ENCODE results near the gene CDH11. TPM values are rescaled to one million over a fixed set of nuclear protein-coding genes. Genes with fewer than 3 reads are reported as not detected.

CDH11 gene
- polyA plus RNA-seq, 1 experiment: 276 TPM

DNA sequence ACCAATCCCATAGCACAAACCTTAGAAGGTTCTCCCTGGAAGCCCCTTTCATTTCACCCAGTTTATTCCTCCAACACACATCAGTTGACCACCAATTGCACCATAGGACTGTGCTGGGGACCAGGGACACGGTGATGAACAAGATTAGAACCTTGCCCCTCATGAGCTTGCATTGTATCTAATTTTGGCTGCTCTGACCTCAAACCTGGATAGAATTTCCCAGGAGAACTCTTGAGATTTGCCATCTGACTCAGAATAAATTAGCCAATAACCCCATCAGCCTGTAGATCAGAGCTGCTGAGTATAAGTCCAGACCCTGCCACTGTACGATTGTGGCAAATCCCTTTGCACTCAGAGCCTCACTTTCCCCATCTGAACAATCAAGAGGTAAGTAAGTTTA, 52.1 kb downstream of the CDH11 start:
- Histone ChIP-seq H3K4me3 (ENCODE audit: low read depth, low read length) (no peak overlapping the region), H3K27ac (ENCODE audit: low read depth, low read length) (peak overlapping the region; percentile 48), H3K9me3 (ENCODE audit: control insufficient read depth, insufficient read depth, low read length) (no peaks in the 10 kb centered on the region), H3K27me3 (ENCODE audit: control insufficient read depth, insufficient read depth, low read length) (no peaks in the 10 kb centered on the region)
- POLR2A ChIA-PET: no interaction called here
- TF ChIP-seq, protein P1, sequence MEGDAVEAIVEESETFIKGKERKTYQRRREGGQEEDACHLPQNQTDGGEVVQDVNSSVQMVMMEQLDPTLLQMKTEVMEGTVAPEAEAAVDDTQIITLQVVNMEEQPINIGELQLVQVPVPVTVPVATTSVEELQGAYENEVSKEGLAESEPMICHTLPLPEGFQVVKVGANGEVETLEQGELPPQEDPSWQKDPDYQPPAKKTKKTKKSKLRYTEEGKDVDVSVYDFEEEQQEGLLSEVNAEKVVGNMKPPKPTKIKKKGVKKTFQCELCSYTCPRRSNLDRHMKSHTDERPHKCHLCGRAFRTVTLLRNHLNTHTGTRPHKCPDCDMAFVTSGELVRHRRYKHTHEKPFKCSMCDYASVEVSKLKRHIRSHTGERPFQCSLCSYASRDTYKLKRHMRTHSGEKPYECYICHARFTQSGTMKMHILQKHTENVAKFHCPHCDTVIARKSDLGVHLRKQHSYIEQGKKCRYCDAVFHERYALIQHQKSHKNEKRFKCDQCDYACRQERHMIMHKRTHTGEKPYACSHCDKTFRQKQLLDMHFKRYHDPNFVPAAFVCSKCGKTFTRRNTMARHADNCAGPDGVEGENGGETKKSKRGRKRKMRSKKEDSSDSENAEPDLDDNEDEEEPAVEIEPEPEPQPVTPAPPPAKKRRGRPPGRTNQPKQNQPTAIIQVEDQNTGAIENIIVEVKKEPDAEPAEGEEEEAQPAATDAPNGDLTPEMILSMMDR (IDR thresholded peaks at IDR 0.05; ENCODE audit: low read depth, low read length): no peak
- no peak for DNase-seq (ENCODE audit: low read depth, low spot score)
- CTCF ChIA-PET: no interaction called here

DNA sequence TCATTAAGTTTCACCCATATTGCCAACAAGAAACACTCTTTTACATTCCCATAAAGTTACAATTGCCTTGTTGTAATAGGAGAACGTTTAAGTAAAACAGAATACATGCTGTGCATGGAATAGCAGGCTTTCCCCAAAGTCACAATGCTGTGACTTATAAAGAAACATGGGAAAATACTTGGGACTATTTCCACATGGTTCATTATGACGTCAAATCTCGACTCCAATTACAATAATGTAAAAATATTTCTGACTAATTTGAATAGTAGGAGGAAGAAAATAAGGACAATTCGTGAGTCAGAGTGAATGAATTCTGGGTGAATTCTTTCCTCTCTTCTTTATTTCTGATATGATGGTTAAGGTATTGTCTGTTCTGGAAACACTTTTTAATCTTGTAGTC, 52.8 kb downstream of the CDH11 start:
- no peaks in the 10 kb centered on the region for H3K27me3 ChIP-seq (ENCODE audit: control insufficient read depth, insufficient read depth, low read length)
- peak overlapping the region; percentile 48 for H3K27ac ChIP-seq (ENCODE audit: low read depth, low read length)
- H3K9me3 ChIP-seq (ENCODE audit: control insufficient read depth, insufficient read depth, low read length): no peaks in the 10 kb centered on the region
- no peak overlapping the region for H3K4me3 ChIP-seq (ENCODE audit: low read depth, low read length)
- peak; percentile 58 for DNase-seq (ENCODE audit: low read depth, low spot score)
- ChIA-PET CTCF (no interaction called here), POLR2A (no interaction called here)
- TF ChIP-seq, protein P1 (IDR thresholded peaks at IDR 0.05; ENCODE audit: low read depth, low read length): no peak

DNA sequence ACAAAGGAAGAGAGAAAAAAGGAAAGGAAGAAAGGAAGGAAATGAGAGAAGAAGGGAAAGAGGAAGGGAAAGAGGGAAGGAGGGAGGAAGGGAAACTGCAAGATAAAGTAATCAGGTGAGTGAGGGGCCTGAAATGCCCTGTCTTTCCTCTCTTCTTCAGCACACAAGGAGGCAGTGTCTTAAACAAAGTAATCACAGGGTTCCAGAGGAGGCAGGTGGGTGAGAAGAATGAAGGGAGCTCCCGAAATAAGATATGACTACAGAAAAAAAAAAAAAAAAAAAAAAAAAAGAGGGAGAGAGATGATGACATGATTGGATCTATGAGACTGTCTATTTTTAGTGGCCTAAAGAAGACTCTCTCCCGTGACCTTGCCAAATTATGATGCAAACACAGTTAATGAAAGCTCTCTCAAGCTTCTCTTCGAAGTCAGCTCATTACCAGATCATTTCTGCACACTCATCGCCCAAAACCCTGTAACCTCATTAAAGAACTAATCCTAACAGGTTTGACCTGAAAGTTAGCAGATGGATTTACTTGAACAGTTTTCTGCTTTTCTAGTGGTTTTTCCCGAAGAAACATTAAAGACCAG, 53.6 kb downstream of the CDH11 start:
- ChIA-PET POLR2A (no interaction called here), CTCF (interaction anchor here (0.7 kb wide), 1 partner anchor 17 kb away, joined by 3 read pairs; no protein-coding TSS in a partner anchor)
- Histone ChIP-seq H3K27me3 (ENCODE audit: control insufficient read depth, insufficient read depth, low read length) (no peaks in the 10 kb centered on the region), H3K9me3 (ENCODE audit: control insufficient read depth, insufficient read depth, low read length) (no peaks in the 10 kb centered on the region), H3K4me3 (ENCODE audit: low read depth, low read length) (no peak overlapping the region), H3K27ac (ENCODE audit: low read depth, low read length) (no peak overlapping the region)
- TF ChIP-seq, protein P1 (IDR thresholded peaks at IDR 0.05; ENCODE audit: low read depth, low read length): no peak
- DNase-seq (ENCODE audit: low read depth, low spot score): no peak

DNA sequence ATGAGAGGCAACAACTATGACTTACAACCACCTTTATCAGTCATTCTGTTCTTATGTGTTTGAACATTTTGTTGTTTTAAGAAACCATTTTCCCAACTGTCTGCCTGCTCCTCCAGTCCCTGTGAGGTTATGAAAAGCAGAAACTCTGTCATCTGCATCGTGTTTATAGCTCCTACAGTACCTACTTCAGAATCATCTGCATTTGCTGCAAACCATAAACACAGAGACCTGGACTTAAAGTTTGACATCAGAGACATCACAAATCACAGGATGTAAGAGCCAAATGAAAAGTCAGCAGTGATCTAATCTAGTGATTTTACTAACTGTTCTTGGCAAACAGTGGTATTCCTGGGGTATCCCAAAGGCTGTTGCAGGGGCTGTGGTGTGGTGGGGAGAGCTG, 55.2 kb downstream of the CDH11 start:
- Histone ChIP-seq H3K4me3 (ENCODE audit: low read depth, low read length) (no peak overlapping the region), H3K9me3 (ENCODE audit: control insufficient read depth, insufficient read depth, low read length) (no peaks in the 10 kb centered on the region), H3K27me3 (ENCODE audit: control insufficient read depth, insufficient read depth, low read length) (no peaks in the 10 kb centered on the region), H3K27ac (ENCODE audit: low read depth, low read length) (no peak overlapping the region)
- ChIA-PET POLR2A (no interaction called here), CTCF (interaction anchor here (0.7 kb wide), 1 partner anchor 51 kb away, joined by 3 read pairs; no protein-coding TSS in a partner anchor)
- TF ChIP-seq, protein P1 (IDR thresholded peaks at IDR 0.05; ENCODE audit: low read depth, low read length): no peak
- DNase-seq (ENCODE audit: low read depth, low spot score): no peak

DNA sequence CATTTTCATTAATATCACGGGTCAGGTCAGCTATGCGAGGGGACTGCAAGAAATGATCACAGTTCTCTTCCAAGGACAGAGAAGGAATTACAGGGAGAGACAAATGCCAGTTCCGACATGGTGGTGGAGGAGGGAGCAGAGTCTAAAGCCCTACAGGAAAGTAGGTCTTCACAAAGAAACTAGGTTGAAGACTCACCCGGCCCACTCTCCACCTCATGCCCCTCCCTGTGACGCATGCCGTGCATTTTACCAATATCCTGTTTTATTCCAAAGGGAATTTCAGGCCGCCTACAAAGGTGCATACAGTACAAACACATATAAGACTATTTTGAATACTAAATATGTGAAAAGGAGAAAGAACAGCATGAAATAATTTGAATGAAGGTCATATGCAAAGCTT, 56.8 kb downstream of the CDH11 start:
- H3K4me3 ChIP-seq (ENCODE audit: low read depth, low read length): no peak overlapping the region
- DNase-seq (ENCODE audit: low read depth, low spot score): no peak
- ChIA-PET CTCF (no interaction called here), POLR2A (no interaction called here)
- TF ChIP-seq, protein P1 (IDR thresholded peaks at IDR 0.05; ENCODE audit: low read depth, low read length): no peak
- no peaks in the 10 kb centered on the region for H3K9me3 ChIP-seq (ENCODE audit: control insufficient read depth, insufficient read depth, low read length)
- H3K27me3 ChIP-seq (ENCODE audit: control insufficient read depth, insufficient read depth, low read length): no peaks in the 10 kb centered on the region
- no peak overlapping the region for H3K27ac ChIP-seq (ENCODE audit: low read depth, low read length)

All from AG04450 (cell line).